Breast epithelium (tissue), 4 donors: ENCODE data around the gene TBL3. TPM values are rescaled to one million over a fixed set of nuclear protein-coding genes. Genes with fewer than 3 reads are reported as not detected.
A peak's percentile ranks its signal among the peaks of the same experiment; 100 is the strongest.
"Not testable (repeated sequence)": the region's sequence is repeated elsewhere in the genome, so short reads cannot be mapped to it uniquely, and the experiment has no call there.

Experiments used
- DNase-seq, 2 donors: peaks; one replicate each; pipeline ENCODE4 v3.0.0-alpha.2; 2019; ENCODE audit warnings: low spot score in 2 of 2
- H3K27ac ChIP-seq, 2 donors: fragments of 200-600 bp; sonication (generic) in 1 of 2; one replicate each; pipeline ENCODE4 v1.5.1; 2016 to 2019; ENCODE audit warnings: mild to moderate bottlenecking in 1 of 2
- H3K27me3 ChIP-seq, 2 donors: fragments of 200-600 bp; sonication (generic) in 1 of 2; one replicate each; pipeline versions ENCODE4 v1.5.1 to v1.6.0; 2017 to 2019; ENCODE audit warnings: control low read depth in 1 of 2, mild to moderate bottlenecking in 1 of 2
- H3K36me3 ChIP-seq: fragments of 200-600 bp; one replicate; pipeline ENCODE4 v1.5.1; 2019
- H3K4me1 ChIP-seq, 2 donors: fragments of 200-600 bp; sonication (generic); one replicate each; pipeline ENCODE4 v1.5.1; 2016 to 2019; ENCODE audit warnings: control low read depth in 1 of 2
- H3K4me3 ChIP-seq, 3 donors: fragments of 200-600 bp; sonication (generic); 1 replicate in 2 of 3; 2 replicates in 1 of 3; pipeline ENCODE4 v1.5.1; 2016 to 2019; ENCODE audit warnings: mild to moderate bottlenecking in 3 of 3, moderate library complexity in 2 of 3
- H3K9me3 ChIP-seq, 2 donors: fragments of 200-600 bp; sonication (generic) in 1 of 2; one replicate each; pipeline ENCODE4 v1.5.1; 2016 to 2019; ENCODE audit warnings: control low read depth in 1 of 2
- CTCF ChIP-seq, 3 donors: fragments of 450-650 bp; IDR thresholded peaks; one replicate each; pipeline ENCODE4 v1.5.1; 2016 to 2017; ENCODE audit warnings: antibody characterized with exemption in 3 of 3, mild to moderate bottlenecking in 3 of 3, moderate library complexity in 3 of 3
- POLR2A ChIP-seq: fragments of 450-650 bp; IDR thresholded peaks from one replicate; pipeline ENCODE4 v1.6.1; 2016; ENCODE audit warnings: antibody characterized with exemption, mild to moderate bottlenecking, moderate library complexity
- POLR2AphosphoS5 ChIP-seq, 3 donors: sonication (generic); formaldehyde crosslinking; IDR thresholded peaks; one replicate each; pipeline ENCODE4 v1.6.1; 2017; ENCODE audit warnings: antibody characterized with exemption in 3 of 3
- intact Hi-C: fragments of 100-400 bp; cut with DNase I; formaldehyde crosslinking; loops from one replicate; pipeline ENCODE4 v1.15.1; 2023; ENCODE audit warnings: low total_unique reads
- total RNA-seq, 3 donors: library from RNA; depleted of rRNA; stranded (reverse); fragments of >200 nt; gene quantifications; one replicate each; pipeline ENCODE4 v1.1.0, GENCODE V29; 2016

TBL3 gene
- total RNA-seq, 3 donors from 2014 or later: 32.9 to 42.3 (median 33.1) TPM

- no peaks in the 10 kb centered on the region for H3K9me3 ChIP-seq
- DNase-seq: peak; percentile 75 to 90
- peak; percentile 55 to 75 (median 71) for TF ChIP-seq POLR2AphosphoS5 (IDR thresholded peaks at IDR 0.05)
- no peak for TF ChIP-seq POLR2A
- TF ChIP-seq CTCF (IDR thresholded peaks at IDR 0.05): peak in 2 of 3 donors; percentile 27 to 40
- intact Hi-C loops: loop anchor here (5.0 to 10.0 kb wide), 2 partner anchors 175 to 957 kb away; partner anchors contain the start of gene PKD1
- peaks cover 2 to 10% of the 10 kb centered on the region in 2 donors for H3K4me1 ChIP-seq
- no peaks in the 10 kb centered on the region for H3K27me3 ChIP-seq
- H3K27ac ChIP-seq: peak within 1 kb of the TSS; percentile 75 to 82
- peak within 1 kb of the TSS; percentile 68 to 85 (median 79) for H3K4me3 ChIP-seq
- no peaks in the 10 kb centered on the region for H3K36me3 ChIP-seq
Measured at GRCh38 chr16:1959269-1960039, 12.4 kb upstream of the TBL3 start, which contains the start of gene NDUFB10. TSS of gene NDUFB10 (plus strand) at chr16:1959538. CDS start at chr16:1959625, 87 bp downstream.

- Histone ChIP-seq H3K36me3 (no peaks in the 10 kb centered on the region), H3K27me3 (no peaks in the 10 kb centered on the region), H3K4me3 (peak overlapping the region in 2 of 3 donors; percentile 79 to 85), H3K4me1 (peaks cover 5 to 15% of the 10 kb centered on the region in 2 donors), H3K9me3 (no peaks in the 10 kb centered on the region), H3K27ac (no peak overlapping the region)
- intact Hi-C loops: no loop called here
- DNase-seq: no peak
- TF ChIP-seq CTCF (IDR thresholded peaks at IDR 0.05): no peak
- peak in 1 of 3 donors; percentile 21 for TF ChIP-seq POLR2AphosphoS5 (IDR thresholded peaks at IDR 0.05)
Measured at GRCh38 chr16:1960665-1961630, 10.9 kb upstream of the TBL3 start.

GRCh38 chr16:1961651-1962067, 10.2 kb upstream of the TBL3 start:
- H3K27ac ChIP-seq: no peak overlapping the region
- no peaks in the 10 kb centered on the region for H3K9me3 ChIP-seq
- peaks cover 5 to 16% of the 10 kb centered on the region in 2 donors for H3K4me1 ChIP-seq
- DNase-seq: no peak
- intact Hi-C loops: no loop called here
- TF ChIP-seq CTCF (IDR thresholded peaks at IDR 0.05) (no peak), POLR2AphosphoS5 (IDR thresholded peaks at IDR 0.05) (no peak), POLR2A (no peak)
- no peaks in the 10 kb centered on the region for H3K36me3 ChIP-seq
- no peaks in the 10 kb centered on the region for H3K27me3 ChIP-seq
- no peak overlapping the region for H3K4me3 ChIP-seq

GRCh38 chr16:1962161-1963153, 9.4 kb upstream of the TBL3 start:
- H3K27ac ChIP-seq: peak overlapping the region in 1 of 2 donors; percentile 17
- H3K9me3 ChIP-seq, DNase-seq, H3K27me3 ChIP-seq, H3K36me3 ChIP-seq, intact Hi-C loops: not testable (repeated sequence)
- peaks cover 5 to 16% of the 10 kb centered on the region in 2 donors for H3K4me1 ChIP-seq
- H3K4me3 ChIP-seq: peak overlapping the region in 2 of 3 donors; percentile 94 to 95
